Thyroid gland (tissue), 4 donors: ENCODE measurements around the gene RAB30.

Source experiments
- POLR2A ChIP-seq, 2 donors: fragments of 450-650 bp; IDR thresholded peaks; one replicate each; pipeline ENCODE4 v1.6.1; 2017; ENCODE audit warnings: antibody characterized with exemption in 2 of 2, mild to moderate bottlenecking in 2 of 2, moderate library complexity in 1 of 2
- TF ChIP-seq, protein P1 (sequence below), 6 experiments: fragments of 200-600 bp in 3 of 6; fragments of 450-650 bp in 3 of 6; sonication (generic) in 3 of 6; IDR thresholded peaks; one replicate each; pipeline ENCODE4 v1.5.1; 2016 to 2019; ENCODE audit warnings: antibody characterized with exemption in 6 of 6, mild to moderate bottlenecking in 2 of 6, inconsistent platforms in 1 of 6, moderate library complexity in 1 of 6

DNA sequence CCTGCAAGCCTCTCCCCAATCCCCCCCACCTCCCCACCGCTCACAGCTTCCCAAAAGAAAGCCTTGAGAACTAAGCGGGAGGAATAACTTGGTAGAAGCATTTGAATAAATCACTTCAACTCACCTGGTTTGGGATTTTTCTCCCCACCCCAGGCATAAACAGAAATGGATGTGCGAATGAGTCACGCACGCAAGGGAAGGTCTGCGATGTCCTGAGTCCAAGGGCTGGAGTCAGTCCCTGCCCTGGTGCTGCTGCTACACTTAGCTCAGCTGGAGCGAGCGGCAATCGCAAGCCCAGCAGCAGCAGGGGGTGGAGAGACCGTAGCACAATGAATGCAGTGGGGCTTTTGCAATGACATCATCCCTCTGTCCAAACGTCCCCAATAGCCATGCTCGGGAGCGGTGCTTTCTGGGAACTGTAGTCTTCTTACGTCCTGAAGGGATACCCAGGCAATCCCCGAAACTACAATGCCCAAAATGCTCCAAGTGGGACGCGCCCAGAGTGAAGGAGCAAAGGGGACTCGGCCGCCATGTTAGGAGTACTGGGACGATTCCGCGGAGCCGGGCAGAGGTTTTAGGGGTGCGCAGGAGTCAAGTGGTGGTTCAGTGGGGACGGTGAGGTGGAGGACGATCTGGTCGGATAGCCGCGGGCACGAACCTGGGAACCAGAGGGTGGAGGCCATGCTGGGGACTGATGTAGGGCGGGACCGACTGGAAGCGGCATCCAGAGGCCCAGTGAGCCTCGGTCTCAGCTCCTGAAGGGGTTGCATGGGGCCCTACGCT is at the start of gene RAB30:
- TF ChIP-seq, protein P1, sequence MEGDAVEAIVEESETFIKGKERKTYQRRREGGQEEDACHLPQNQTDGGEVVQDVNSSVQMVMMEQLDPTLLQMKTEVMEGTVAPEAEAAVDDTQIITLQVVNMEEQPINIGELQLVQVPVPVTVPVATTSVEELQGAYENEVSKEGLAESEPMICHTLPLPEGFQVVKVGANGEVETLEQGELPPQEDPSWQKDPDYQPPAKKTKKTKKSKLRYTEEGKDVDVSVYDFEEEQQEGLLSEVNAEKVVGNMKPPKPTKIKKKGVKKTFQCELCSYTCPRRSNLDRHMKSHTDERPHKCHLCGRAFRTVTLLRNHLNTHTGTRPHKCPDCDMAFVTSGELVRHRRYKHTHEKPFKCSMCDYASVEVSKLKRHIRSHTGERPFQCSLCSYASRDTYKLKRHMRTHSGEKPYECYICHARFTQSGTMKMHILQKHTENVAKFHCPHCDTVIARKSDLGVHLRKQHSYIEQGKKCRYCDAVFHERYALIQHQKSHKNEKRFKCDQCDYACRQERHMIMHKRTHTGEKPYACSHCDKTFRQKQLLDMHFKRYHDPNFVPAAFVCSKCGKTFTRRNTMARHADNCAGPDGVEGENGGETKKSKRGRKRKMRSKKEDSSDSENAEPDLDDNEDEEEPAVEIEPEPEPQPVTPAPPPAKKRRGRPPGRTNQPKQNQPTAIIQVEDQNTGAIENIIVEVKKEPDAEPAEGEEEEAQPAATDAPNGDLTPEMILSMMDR (IDR thresholded peaks at IDR 0.05): no peak
- TF ChIP-seq POLR2A (IDR thresholded peaks at IDR 0.05): peak; percentile 86 to 99
